ENCODE measurements around the gene RPL5. TPM values are rescaled to one million over a fixed set of nuclear protein-coding genes. Genes with fewer than 3 reads are reported as not detected.
A peak's percentile ranks its signal among the peaks of the same experiment; 100 is the strongest.

RPL5 gene
- total RNA-seq, 4 donors from 2014 or later = 1,244 to 1,829 (median 1,582) TPM

DNA sequence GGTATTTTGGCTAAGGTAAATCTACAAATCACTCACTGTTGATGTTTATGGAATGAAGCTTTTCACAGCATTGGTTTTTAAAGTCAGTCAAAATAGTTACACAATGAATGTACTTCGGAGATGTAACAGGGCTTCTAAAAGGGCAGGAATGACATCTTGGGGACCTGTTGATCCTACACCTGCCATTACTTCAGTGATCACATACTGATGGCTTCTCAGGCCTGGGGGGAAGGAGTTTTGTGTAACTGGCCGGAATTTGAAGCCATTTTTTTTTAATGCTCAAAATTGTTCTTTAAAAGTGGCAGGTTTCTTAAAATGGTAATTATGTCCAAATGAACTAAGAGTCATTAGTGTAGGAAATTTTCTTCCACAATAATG is 11.2 kb downstream of the RPL5 start:
- intact Hi-C loops (cut with DNase I; ENCODE audit: low total_unique reads) = no loop called here
- WGBS, 2 donors = 32 to 40% methylated on average over 2 of the region's 2 CpGs
- TF ChIP-seq, protein P1, sequence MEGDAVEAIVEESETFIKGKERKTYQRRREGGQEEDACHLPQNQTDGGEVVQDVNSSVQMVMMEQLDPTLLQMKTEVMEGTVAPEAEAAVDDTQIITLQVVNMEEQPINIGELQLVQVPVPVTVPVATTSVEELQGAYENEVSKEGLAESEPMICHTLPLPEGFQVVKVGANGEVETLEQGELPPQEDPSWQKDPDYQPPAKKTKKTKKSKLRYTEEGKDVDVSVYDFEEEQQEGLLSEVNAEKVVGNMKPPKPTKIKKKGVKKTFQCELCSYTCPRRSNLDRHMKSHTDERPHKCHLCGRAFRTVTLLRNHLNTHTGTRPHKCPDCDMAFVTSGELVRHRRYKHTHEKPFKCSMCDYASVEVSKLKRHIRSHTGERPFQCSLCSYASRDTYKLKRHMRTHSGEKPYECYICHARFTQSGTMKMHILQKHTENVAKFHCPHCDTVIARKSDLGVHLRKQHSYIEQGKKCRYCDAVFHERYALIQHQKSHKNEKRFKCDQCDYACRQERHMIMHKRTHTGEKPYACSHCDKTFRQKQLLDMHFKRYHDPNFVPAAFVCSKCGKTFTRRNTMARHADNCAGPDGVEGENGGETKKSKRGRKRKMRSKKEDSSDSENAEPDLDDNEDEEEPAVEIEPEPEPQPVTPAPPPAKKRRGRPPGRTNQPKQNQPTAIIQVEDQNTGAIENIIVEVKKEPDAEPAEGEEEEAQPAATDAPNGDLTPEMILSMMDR (IDR thresholded peaks at IDR 0.05) = no peak
- TF ChIP-seq POLR2A (IDR thresholded peaks at IDR 0.05) = no peak
- no peak overlapping the region for H3K4me3 ChIP-seq (ENCODE audit: low read depth, poor library complexity, severe bottlenecking)
- no peak for DNase-seq (ENCODE audit: low spot score in 2 of 2)

DNA sequence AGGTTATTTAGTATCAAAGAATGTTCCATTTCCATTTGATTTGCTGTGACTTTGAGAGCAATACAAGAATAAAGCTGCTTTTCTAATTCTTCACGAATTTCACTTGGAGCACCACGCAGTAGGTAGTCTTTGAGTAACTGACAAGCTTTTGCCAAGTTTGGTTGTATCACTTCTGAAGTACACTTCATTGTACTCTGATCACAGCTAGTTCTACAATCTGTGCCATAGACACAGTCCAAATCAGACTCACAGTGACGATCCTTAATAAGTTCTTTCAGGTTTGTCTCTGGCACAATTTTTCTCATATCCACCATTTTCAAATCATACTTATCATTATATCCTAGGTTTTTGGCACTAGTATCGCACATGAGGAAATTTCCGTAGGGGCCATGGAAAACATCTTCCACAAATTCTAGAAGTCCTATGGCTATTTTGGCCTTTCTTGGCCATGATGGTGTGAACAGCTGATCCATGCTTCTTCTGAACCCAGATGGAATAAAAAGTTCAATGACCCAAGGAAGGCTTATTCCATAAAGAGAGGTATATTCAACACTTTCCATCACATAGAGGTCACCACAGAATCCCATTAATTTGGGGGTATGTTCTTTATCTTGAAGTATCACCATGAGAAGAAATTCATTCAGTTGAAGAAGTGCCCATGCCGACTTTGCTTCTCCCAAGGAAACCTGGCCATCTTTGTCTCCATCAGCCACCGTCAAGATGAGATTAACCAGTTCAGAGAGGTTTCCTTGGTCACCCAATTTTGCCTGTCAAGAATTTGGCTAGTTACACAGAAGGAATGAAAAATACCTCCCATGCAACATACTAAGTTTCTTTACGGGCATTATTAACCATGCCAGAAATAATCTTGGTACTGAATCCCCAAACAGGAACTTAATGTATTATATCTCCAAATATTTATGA is 11.9 kb downstream of the RPL5 start:
- intact Hi-C loops (cut with DNase I; ENCODE audit: low total_unique reads) = no loop called here
- no peak for DNase-seq (ENCODE audit: low spot score in 2 of 2)
- no peak overlapping the region for H3K4me3 ChIP-seq (ENCODE audit: low read depth, poor library complexity, severe bottlenecking)
- WGBS, 2 donors = 91 to 94% methylated on average over 8 of the region's 8 CpGs
- TF ChIP-seq, protein P1 (IDR thresholded peaks at IDR 0.05) = no peak
- TF ChIP-seq POLR2A (IDR thresholded peaks at IDR 0.05) = no peak

DNA sequence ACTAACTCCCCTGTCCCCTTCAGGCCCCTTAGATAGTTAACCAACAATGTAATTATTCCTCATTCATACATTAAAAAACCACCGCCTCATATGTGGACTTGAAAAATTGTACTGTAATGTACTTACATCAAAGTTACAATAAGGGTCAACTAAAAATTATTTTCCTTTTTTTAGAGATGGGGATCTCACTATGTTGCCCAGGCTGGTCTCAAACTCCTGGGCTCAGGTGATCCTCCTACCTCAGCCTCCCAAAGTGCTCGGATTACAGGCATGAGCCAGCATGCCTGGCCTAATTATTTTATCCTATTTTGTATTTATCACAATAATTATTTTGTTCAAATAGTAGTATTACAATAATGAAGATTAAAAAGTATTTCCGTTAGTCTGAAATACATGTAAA is 12.6 kb downstream of the RPL5 start:
- DNase-seq (ENCODE audit: low spot score in 2 of 2) = no peak
- whole genome bisulfite sequencing, 2 donors = 95 to 96% methylated on average over 3 of the region's 3 CpGs
- TF ChIP-seq POLR2A (IDR thresholded peaks at IDR 0.05) = no peak
- TF ChIP-seq, protein P1 (IDR thresholded peaks at IDR 0.05) = no peak
- intact Hi-C loops (cut with DNase I; ENCODE audit: low total_unique reads) = no loop called here
- H3K4me3 ChIP-seq (ENCODE audit: low read depth, poor library complexity, severe bottlenecking) = no peak overlapping the region

DNA sequence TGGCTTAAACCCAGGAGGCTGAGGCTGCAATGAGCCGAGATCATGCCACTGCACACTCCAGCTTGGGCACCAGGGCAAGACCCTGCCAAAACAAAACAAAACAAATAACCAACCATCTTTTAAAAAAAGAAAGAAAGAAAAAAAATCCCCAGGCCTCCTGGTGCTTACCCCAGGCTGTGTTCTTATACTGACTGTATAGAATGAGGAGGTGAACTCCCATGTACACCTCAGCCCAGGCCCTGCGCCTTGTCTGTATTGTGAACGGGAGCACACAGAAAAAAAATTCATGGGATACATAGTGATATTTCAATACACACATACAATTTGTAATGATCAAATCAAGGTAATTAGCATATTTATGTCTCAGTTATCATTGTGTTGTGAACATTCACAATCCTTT is 14.1 kb downstream of the RPL5 start:
- no peak overlapping the region for H3K4me3 ChIP-seq (ENCODE audit: low read depth, poor library complexity, severe bottlenecking)
- intact Hi-C loops (cut with DNase I; ENCODE audit: low total_unique reads) = no loop called here
- TF ChIP-seq, protein P1 (IDR thresholded peaks at IDR 0.05) = no peak
- TF ChIP-seq POLR2A (IDR thresholded peaks at IDR 0.05) = no peak
- 75 to 92% methylated on average over 3 of the region's 3 CpGs for WGBS, 2 donors
- peak in 1 of 2 donors; percentile 29 for DNase-seq (ENCODE audit: low spot score in 2 of 2)

DNA sequence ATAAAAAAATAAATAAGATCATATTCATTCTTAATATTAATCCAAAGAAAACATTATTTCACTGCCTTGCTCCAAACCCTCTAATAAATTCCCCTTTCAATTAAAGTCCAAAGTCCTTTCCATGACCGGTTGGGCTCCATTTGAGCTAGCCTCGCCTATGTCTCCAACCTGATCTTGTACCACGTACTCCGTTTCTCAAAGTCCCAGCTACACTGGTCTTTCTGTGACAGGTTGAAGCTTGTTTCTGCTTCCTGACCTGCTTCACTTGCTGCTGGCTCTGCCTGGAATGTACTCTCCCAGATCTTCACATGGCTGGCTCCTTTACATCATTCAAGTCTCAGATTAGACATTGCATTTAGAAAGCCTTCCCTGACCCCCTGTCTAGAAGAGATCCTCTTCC is 16.4 kb downstream of the RPL5 start:
- H3K4me3 ChIP-seq (ENCODE audit: low read depth, poor library complexity, severe bottlenecking) = no peak overlapping the region
- no peak for DNase-seq (ENCODE audit: low spot score in 2 of 2)
- intact Hi-C loops (cut with DNase I; ENCODE audit: low total_unique reads) = no loop called here
- TF ChIP-seq POLR2A (IDR thresholded peaks at IDR 0.05) = no peak
- TF ChIP-seq, protein P1 (IDR thresholded peaks at IDR 0.05) = no peak
- 36 to 51% methylated on average over 4 of the region's 4 CpGs for WGBS, 2 donors

Measured in lower leg skin (tissue), 4 donors.